NCI-H187 treated with DMSO at 0.1 percent for 48 hours (cell line): ENCODE results near the gene STPG2.

Experiments
- DNase-seq: peaks from one replicate; lab custom pipeline; 2025; lab: John Stamatoyannopoulos, UW

STPG2 gene

GRCh38 chr4:97812768-97813167 is 330.5 kb downstream of the STPG2 start:
- DNase-seq, result no peak

- no peak for DNase-seq
Observed at GRCh38 chr4:97786306-97786920, 356.9 kb downstream of the STPG2 start.

- DNase-seq, result no peak
Observed at GRCh38 chr4:97778174-97778573, 365.1 kb downstream of the STPG2 start.

GRCh38 chr4:97774347-97774989 is 368.8 kb downstream of the STPG2 start:
- no peak for DNase-seq

GRCh38 chr4:97770222-97770621 is 373.1 kb downstream of the STPG2 start:
- DNase-seq, result no peak

GRCh38 chr4:97762115-97762512 is 381.2 kb downstream of the STPG2 start:
- DNase-seq, result no peak

GRCh38 chr4:97761445-97762114 is 381.7 kb downstream of the STPG2 start:
- DNase-seq, result no peak

- DNase-seq, result no peak
Observed at GRCh38 chr4:97759785-97760184, 383.5 kb downstream of the STPG2 start.

GRCh38 chr4:97752599-97752998 is 390.7 kb downstream of the STPG2 start:
- no peak for DNase-seq

- DNase-seq, result no peak
Observed at GRCh38 chr4:97747945-97748344, 395.3 kb downstream of the STPG2 start.

- DNase-seq, result no peak
Observed at GRCh38 chr4:97720869-97721432, 422.3 kb downstream of the STPG2 start.

- DNase-seq, result no peak
Observed at GRCh38 chr4:97691111-97691605, 452.1 kb downstream of the STPG2 start.

- DNase-seq, result peak; percentile 12
Observed at GRCh38 chr4:97670703-97671269, 472.5 kb downstream of the STPG2 start.

GRCh38 chr4:97665553-97665952 is 477.7 kb downstream of the STPG2 start:
- no peak for DNase-seq

GRCh38 chr4:97664741-97665140 is 478.5 kb downstream of the STPG2 start:
- DNase-seq, result no peak

GRCh38 chr4:97662133-97662532 is 481.1 kb downstream of the STPG2 start:
- no peak for DNase-seq

GRCh38 chr4:97656044-97656720 is 487.1 kb downstream of the STPG2 start:
- DNase-seq, result no peak

- no peak for DNase-seq
Observed at GRCh38 chr4:97653701-97654100, 489.6 kb downstream of the STPG2 start.

GRCh38 chr4:97646997-97647396 is 496.3 kb downstream of the STPG2 start:
- no peak for DNase-seq

GRCh38 chr4:97645071-97645821 is 498.0 kb downstream of the STPG2 start:
- no peak for DNase-seq

GRCh38 chr4:97643179-97643578 is 500.1 kb downstream of the STPG2 start:
- DNase-seq, result no peak
